Suprapubic skin (tissue), 4 donors: ENCODE measurements around the gene RUVBL2. TPM values are rescaled to one million over a fixed set of nuclear protein-coding genes. Genes with fewer than 3 reads are reported as not detected.

Experiments
- DNase-seq, 2 donors: peaks; one replicate each; pipeline ENCODE4 v3.0.0-alpha.2; 2019; ENCODE audit warnings: low spot score in 2 of 2
- H3K27ac ChIP-seq: fragments of 200-600 bp; sonication (generic); one replicate; pipeline ENCODE4 v1.5.1; 2019
- H3K27me3 ChIP-seq: fragments of 200-600 bp; sonication (generic); one replicate; pipeline ENCODE4 v1.5.1; 2019
- H3K36me3 ChIP-seq: fragments of 200-600 bp; sonication (generic); one replicate; pipeline ENCODE4 v1.5.1; 2019
- H3K4me1 ChIP-seq: fragments of 200-600 bp; sonication (generic); one replicate; pipeline ENCODE4 v1.5.1; 2019
- H3K4me3 ChIP-seq: fragments of 200-600 bp; sonication (generic); one replicate; pipeline ENCODE4 v1.5.1; 2019; ENCODE audit warnings: mild to moderate bottlenecking
- H3K9me3 ChIP-seq: fragments of 200-600 bp; sonication (generic); one replicate; pipeline ENCODE4 v1.5.1; 2019
- CTCF ChIP-seq, 2 donors: fragments of 200-600 bp in 1 of 2; fragments of 450-650 bp in 1 of 2; sonication (generic) in 1 of 2; IDR thresholded peaks; one replicate each; pipeline ENCODE4 v1.5.1; 2016 to 2019; ENCODE audit warnings: antibody characterized with exemption in 2 of 2, mild to moderate bottlenecking in 1 of 2, moderate library complexity in 1 of 2
- EP300 ChIP-seq: sonication (generic); formaldehyde crosslinking; IDR thresholded peaks from one replicate; pipeline ENCODE4 v1.6.1; 2017; ENCODE audit warnings: antibody characterized with exemption
- POLR2A ChIP-seq, 2 donors: fragments of 450-650 bp; IDR thresholded peaks; one replicate each; pipeline ENCODE4 v1.6.1; 2017; ENCODE audit warnings: antibody characterized with exemption in 2 of 2, mild to moderate bottlenecking in 2 of 2, moderate library complexity in 2 of 2
- POLR2AphosphoS5 ChIP-seq, 3 donors: sonication (generic); formaldehyde crosslinking; IDR thresholded peaks; one replicate each; pipeline ENCODE4 v1.6.1; 2017; ENCODE audit warnings: antibody characterized with exemption in 3 of 3
- WGBS: methylation state at CpG from one replicate; pipeline ENCODE4 v1.1.5; 2018; 5-methylcytosine and 5-hydroxymethylcytosine counted together
- total RNA-seq, 4 donors: library from RNA; depleted of rRNA; stranded (reverse); fragments of >200 nt; gene quantifications; one replicate each; pipeline ENCODE4 v1.1.0, GENCODE V29; 2016

RUVBL2 gene
- total RNA-seq, 4 donors from 2014 or later, result 37.3 to 70.3 (median 68.8) TPM

- Histone ChIP-seq H3K4me1 (peaks cover 35% of the 10 kb centered on the region), H3K4me3 (no peak overlapping the region), H3K36me3 (peaks cover 63% of the 10 kb centered on the region), H3K27ac (no peak overlapping the region), H3K9me3 (no peaks in the 10 kb centered on the region), H3K27me3 (no peaks in the 10 kb centered on the region)
- 94% methylated on average over 45 of the region's 45 CpGs for WGBS
- DNase-seq, result no peak
- TF ChIP-seq CTCF (IDR thresholded peaks at IDR 0.05) (no peak), POLR2AphosphoS5 (IDR thresholded peaks at IDR 0.05) (no peak), POLR2A (IDR thresholded peaks at IDR 0.05) (no peak), EP300 (no peak)
Measured at GRCh38 chr19:48969276-48970138, 24.2 kb upstream of the RUVBL2 start.

DNA sequence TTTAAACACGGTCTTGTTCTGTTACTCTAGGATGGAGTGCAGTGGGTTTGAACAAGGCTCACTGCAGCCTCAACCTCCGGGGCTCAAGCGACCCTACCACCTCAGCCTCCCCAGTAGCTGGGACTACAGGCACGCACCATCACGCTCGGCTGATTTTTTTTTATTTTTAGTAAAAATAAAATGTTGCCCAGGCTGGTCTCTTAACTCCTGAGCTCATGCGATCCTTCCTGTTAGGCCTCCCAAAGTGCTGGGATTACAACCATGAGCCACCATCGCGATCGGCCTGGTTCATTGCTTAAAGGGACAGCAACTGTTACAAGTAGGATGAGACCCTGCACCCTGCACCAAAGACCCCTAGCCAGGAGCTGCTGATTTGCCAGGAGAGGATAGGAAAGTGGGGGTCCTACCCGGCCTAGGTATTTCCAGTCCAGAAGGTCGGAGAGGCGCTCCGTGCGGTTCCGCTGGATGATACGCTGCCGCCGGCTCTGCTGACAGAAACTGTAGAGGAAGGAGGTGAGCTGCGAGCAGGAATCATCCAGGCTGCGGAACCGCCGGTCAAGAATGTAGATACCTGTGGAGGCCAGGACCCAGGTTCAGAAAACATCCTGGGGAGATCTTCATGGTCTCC, 23.4 kb upstream of the RUVBL2 start:
- H3K27me3 ChIP-seq, result no peaks in the 10 kb centered on the region
- TF ChIP-seq POLR2AphosphoS5 (IDR thresholded peaks at IDR 0.05) (no peak), EP300 (no peak), POLR2A (IDR thresholded peaks at IDR 0.05) (no peak), CTCF (IDR thresholded peaks at IDR 0.05) (no peak)
- peaks cover 31% of the 10 kb centered on the region for H3K4me1 ChIP-seq
- peaks cover 65% of the 10 kb centered on the region for H3K36me3 ChIP-seq
- DNase-seq, result no peak
- no peak overlapping the region for H3K27ac ChIP-seq
- no peak overlapping the region for H3K4me3 ChIP-seq
- whole genome bisulfite sequencing, result 86% methylated on average over 14 of the region's 23 CpGs
- H3K9me3 ChIP-seq, result no peaks in the 10 kb centered on the region

- Histone ChIP-seq H3K27ac (no peak overlapping the region), H3K9me3 (no peaks in the 10 kb centered on the region), H3K4me3 (no peak overlapping the region), H3K36me3 (peaks cover 66% of the 10 kb centered on the region), H3K27me3 (no peaks in the 10 kb centered on the region), H3K4me1 (peaks cover 30% of the 10 kb centered on the region)
- WGBS, result 41% methylated on average over 16 of the region's 19 CpGs
- TF ChIP-seq CTCF (IDR thresholded peaks at IDR 0.05) (peak; percentile 83 to 89), POLR2A (IDR thresholded peaks at IDR 0.05) (no peak), POLR2AphosphoS5 (IDR thresholded peaks at IDR 0.05) (no peak), EP300 (no peak)
- DNase-seq, result no peak
Measured at GRCh38 chr19:48970923-48971395, 22.7 kb upstream of the RUVBL2 start.

DNA sequence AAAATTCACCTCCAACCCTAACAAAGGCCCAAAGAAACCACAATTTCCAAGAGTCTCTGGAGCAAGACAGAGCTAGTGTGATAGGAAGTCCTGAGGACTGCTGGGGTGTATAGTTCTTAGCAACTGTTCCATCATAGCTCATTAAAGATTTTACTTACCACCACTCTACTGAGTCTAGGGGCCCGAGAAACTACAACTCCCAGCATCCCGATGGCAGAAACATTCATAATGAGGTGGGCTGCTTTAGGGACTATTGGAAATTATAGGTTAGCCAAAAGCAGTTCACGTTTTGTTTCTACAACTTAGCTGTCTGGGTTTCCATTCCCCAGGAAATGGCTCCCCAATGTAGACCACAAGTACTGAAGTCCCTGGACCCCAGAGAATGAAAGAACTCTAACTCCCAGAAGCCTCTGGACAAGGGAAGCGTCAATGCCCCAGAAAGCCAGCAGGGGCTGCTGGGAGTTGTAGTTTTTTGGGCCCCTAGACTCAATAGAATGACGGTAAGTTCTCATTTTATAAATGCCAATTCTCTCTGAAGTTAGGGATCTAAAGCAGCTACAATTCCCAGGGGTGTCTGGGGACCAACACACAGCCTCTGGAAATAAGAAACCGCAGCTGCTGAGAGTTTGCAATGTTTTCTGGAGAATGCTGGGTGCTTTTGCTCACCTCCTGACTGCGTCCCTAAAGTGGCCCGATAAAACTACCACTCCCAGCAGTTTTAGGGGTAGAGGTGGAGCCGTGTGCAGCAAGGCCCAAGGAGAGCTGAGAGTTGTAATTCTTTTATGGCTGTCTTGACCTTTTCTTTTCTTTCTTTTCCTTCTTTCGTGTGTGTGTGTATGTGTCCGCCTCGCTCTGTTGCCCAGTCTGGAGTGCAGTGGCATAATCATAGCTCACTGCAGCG, 17.5 kb upstream of the RUVBL2 start:
- WGBS, result 90% methylated on average over 13 of the region's 13 CpGs
- Histone ChIP-seq H3K27me3 (no peaks in the 10 kb centered on the region), H3K27ac (no peak overlapping the region), H3K4me3 (no peak overlapping the region), H3K36me3 (peaks cover 66% of the 10 kb centered on the region), H3K4me1 (peaks cover 16% of the 10 kb centered on the region), H3K9me3 (no peaks in the 10 kb centered on the region)
- no peak for DNase-seq
- TF ChIP-seq POLR2A (IDR thresholded peaks at IDR 0.05), result no peak
- no peak for TF ChIP-seq EP300
- no peak for TF ChIP-seq CTCF (IDR thresholded peaks at IDR 0.05)
- no peak for TF ChIP-seq POLR2AphosphoS5 (IDR thresholded peaks at IDR 0.05)
